K562 (cell line): ENCODE measurements around the gene YPEL1. TPM values are rescaled to one million over a fixed set of nuclear protein-coding genes. Genes with fewer than 3 reads are reported as not detected.

ENCODE experiments used
- ADNP ChIP-seq: fragments of 200-800 bp; sonication (Bioruptor generic); IDR thresholded peaks from 2 replicates; pipeline ENCODE4 v1.6.1; 2016; ENCODE audit warnings: missing genetic modification characterization, missing compliant biosample characterization
- ATF7 ChIP-seq: fragments of 450-650 bp; IDR thresholded peaks from 2 replicates; pipeline ENCODE4 v1.7.1; 2014; ENCODE audit warnings: mild to moderate bottlenecking, moderate library complexity
- CAMTA2 ChIP-seq: fragments of 250-450 bp; sonication (Bioruptor Pico); conservative IDR thresholded peaks from 2 replicates; pipeline ENCODE4 v1.5.1; 2022
- E2F1 ChIP-seq: sonication (generic); formaldehyde crosslinking; IDR thresholded peaks from 2 replicates; pipeline ENCODE4 v1.8.1; 2023; ENCODE audit warnings: mild to moderate bottlenecking, missing genetic modification reagents, moderate library complexity
- ELF4 ChIP-seq: fragments of 450-650 bp; formaldehyde crosslinking; IDR thresholded peaks from 2 replicates; pipeline ENCODE4 v1.4.0; 2022; ENCODE audit warnings: missing genetic modification characterization
- EWSR1 ChIP-seq: fragments of 450-650 bp; IDR thresholded peaks from 2 replicates; pipeline ENCODE4 v1.6.1; 2018; ENCODE audit warnings: borderline replicate concordance, mild to moderate bottlenecking, low read depth, moderate library complexity; ENCODE audit not compliant: partially characterized antibody
- HMGN3 ChIP-seq: IDR thresholded peaks from 2 replicates; pipeline ENCODE4 v1.6.1; 2011; ENCODE audit warnings: borderline replicate concordance, low read depth, mild to moderate bottlenecking, mixed read lengths, low read length; ENCODE audit not compliant: insufficient read length; ENCODE audit errors: extremely low read depth
- KDM4B ChIP-seq, 2 experiments: fragments of 450-650 bp in 1 of 2; sonication (generic) in 1 of 2; IDR thresholded peaks; 2 replicates each; pipeline ENCODE4 v1.6.1; 2016 to 2017; ENCODE audit warnings: borderline replicate concordance in 2 of 2, antibody characterized with exemption in 1 of 2, low read depth in 1 of 2, mild to moderate bottlenecking in 1 of 2
- RFX1 ChIP-seq: fragments of 450-650 bp; IDR thresholded peaks from 2 replicates; pipeline ENCODE4 v1.6.1; 2016; ENCODE audit warnings: mild to moderate bottlenecking, moderate library complexity
- SMARCA5 ChIP-seq: fragments of 450-650 bp; IDR thresholded peaks from 2 replicates; pipeline ENCODE4 v1.6.1; 2016
- ZNF512 ChIP-seq: IDR thresholded peaks from 2 replicates; pipeline ENCODE4 v1.6.1; 2016; ENCODE audit warnings: missing genetic modification characterization, missing compliant biosample characterization
- polyA plus RNA-seq, 8 experiments: library from polyadenylated mRNA; depleted of rRNA in 4 of 8; stranded (reverse) in 5 of 8; unstranded in 3 of 8; fragments of >200 nt; fragmentation: Nextera tagmentation in 2 of 8; fragmentation: Illumina TruSeq in 1 of 8; extraction: Ambion mirVana in 2 of 8; extraction: Trizol in 1 of 8; gene quantifications; 2 replicates each; pipeline versions ENCODE4 v1.2.1 to v1.2.3, GENCODE V29; 2011 to 2014; ENCODE audit warnings: inconsistent platforms in 1 of 8, missing spikeins in 1 of 8
- total RNA-seq, 7 experiments: library from RNA; depleted of rRNA in 6 of 7; stranded (reverse); fragments of >200 nt in 6 of 7; fragmentation: Illumina TruSeq in 2 of 7; extraction: Trizol in 2 of 7; gene quantifications; 2 replicates each; pipeline versions ENCODE4 v1.2.1 to v1.2.3, GENCODE V29; 2011 to 2021; ENCODE audit warnings: low replicate concordance in 1 of 7
- TF ChIP-seq, protein P1 (sequence below): fragments of 450-650 bp; IDR thresholded peaks from 2 replicates; pipeline ENCODE4 v1.6.1; 2018; ENCODE audit warnings: mild to moderate bottlenecking, low read depth; ENCODE audit not compliant: partially characterized antibody
- TF ChIP-seq, protein P2 (sequence below): fragments of 450-650 bp; formaldehyde crosslinking; IDR thresholded peaks from 2 replicates; pipeline ENCODE4 v1.4.0; 2020; ENCODE audit warnings: mild to moderate bottlenecking, moderate library complexity
- TF ChIP-seq, protein P3 (sequence below): fragments of 450-650 bp; formaldehyde crosslinking; IDR thresholded peaks from 2 replicates; pipeline ENCODE4 v1.4.0; 2020; ENCODE audit warnings: mild to moderate bottlenecking, mixed read lengths
- TF ChIP-seq, protein P4 (sequence below): fragments of 250-450 bp; sonication (Bioruptor Pico); IDR thresholded peaks from 2 replicates; pipeline ENCODE4 v1.8.0; 2022; ENCODE audit warnings: inconsistent platforms
- TF ChIP-seq, protein P5 (sequence below): sonication (generic); formaldehyde crosslinking; IDR thresholded peaks from 2 replicates; pipeline ENCODE4 v1.8.1; 2022; ENCODE audit warnings: missing genetic modification reagents

The YPEL1 gene
- total and polyA plus RNA-seq, 9 of the 15 experiments (the other 6 are each of a cell fraction or from before 2014, with no cell fraction given), result 0.07 to 2.2 (median 0.46) TPM

GRCh38 chr22:21780259-21780658, 44.7 kb upstream of the YPEL1 start (continued):
- TF ChIP-seq, protein P1, sequence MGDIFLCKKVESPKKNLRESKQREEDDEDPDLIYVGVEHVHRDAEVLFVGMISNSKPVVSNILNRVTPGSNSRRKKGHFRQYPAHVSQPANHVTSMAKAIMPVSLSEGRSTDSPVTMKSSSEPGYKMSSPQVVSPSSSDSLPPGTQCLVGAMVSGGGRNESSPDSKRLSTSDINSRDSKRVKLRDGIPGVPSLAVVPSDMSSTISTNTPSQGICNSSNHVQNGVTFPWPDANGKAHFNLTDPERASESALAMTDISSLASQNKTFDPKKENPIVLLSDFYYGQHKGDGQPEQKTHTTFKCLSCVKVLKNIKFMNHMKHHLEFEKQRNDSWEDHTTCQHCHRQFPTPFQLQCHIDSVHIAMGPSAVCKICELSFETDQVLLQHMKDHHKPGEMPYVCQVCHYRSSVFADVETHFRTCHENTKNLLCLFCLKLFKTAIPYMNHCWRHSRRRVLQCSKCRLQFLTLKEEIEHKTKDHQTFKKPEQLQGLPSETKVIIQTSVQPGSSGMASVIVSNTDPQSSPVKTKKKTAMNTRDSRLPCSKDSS, result no peak
- TF ChIP-seq RFX1 (no peak), ADNP (tag) (no peak), ZNF512 (tag) (no peak), HMGN3 (no peak), EWSR1 (no peak), KDM4B (IDR thresholded peaks at IDR 0.05; ENCODE audit: borderline replicate concordance in 2 of 2, low read depth in 1 of 2) (no peak), CAMTA2 (CRISPR knock-in tag) (no peak), E2F1 (CRISPR knock-in tag) (0 out of 2 replicates have a peak, but pooled peaks have one; percentile 47), SMARCA5 (no peak), ELF4 (CRISPR knock-in tag) (no peak), ATF7 (no peak)
- TF ChIP-seq, protein P2, sequence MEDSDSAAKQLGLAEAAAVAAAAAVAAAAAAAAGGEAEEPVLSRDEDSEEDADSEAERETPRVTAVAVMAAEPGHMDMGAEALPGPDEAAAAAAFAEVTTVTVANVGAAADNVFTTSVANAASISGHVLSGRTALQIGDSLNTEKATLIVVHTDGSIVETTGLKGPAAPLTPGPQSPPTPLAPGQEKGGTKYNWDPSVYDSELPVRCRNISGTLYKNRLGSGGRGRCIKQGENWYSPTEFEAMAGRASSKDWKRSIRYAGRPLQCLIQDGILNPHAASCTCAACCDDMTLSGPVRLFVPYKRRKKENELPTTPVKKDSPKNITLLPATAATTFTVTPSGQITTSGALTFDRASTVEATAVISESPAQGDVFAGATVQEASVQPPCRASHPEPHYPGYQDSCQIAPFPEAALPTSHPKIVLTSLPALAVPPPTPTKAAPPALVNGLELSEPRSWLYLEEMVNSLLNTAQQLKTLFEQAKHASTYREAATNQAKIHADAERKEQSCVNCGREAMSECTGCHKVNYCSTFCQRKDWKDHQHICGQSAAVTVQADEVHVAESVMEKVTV (CRISPR knock-in tag), result no peak
- TF ChIP-seq, protein P3, sequence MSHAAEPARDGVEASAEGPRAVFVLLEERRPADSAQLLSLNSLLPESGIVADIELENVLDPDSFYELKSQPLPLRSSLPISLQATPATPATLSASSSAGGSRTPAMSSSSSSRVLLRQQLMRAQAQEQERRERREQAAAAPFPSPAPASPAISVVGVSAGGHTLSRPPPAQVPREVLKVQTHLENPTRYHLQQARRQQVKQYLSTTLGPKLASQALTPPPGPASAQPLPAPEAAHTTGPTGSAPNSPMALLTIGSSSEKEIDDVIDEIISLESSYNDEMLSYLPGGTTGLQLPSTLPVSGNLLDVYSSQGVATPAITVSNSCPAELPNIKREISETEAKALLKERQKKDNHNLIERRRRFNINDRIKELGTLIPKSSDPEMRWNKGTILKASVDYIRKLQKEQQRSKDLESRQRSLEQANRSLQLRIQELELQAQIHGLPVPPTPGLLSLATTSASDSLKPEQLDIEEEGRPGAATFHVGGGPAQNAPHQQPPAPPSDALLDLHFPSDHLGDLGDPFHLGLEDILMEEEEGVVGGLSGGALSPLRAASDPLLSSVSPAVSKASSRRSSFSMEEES (CRISPR knock-in tag), result no peak
- TF ChIP-seq, protein P4, sequence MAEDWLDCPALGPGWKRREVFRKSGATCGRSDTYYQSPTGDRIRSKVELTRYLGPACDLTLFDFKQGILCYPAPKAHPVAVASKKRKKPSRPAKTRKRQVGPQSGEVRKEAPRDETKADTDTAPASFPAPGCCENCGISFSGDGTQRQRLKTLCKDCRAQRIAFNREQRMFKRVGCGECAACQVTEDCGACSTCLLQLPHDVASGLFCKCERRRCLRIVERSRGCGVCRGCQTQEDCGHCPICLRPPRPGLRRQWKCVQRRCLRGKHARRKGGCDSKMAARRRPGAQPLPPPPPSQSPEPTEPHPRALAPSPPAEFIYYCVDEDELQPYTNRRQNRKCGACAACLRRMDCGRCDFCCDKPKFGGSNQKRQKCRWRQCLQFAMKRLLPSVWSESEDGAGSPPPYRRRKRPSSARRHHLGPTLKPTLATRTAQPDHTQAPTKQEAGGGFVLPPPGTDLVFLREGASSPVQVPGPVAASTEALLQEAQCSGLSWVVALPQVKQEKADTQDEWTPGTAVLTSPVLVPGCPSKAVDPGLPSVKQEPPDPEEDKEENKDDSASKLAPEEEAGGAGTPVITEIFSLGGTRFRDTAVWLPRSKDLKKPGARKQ, result no peak
- TF ChIP-seq, protein P5, sequence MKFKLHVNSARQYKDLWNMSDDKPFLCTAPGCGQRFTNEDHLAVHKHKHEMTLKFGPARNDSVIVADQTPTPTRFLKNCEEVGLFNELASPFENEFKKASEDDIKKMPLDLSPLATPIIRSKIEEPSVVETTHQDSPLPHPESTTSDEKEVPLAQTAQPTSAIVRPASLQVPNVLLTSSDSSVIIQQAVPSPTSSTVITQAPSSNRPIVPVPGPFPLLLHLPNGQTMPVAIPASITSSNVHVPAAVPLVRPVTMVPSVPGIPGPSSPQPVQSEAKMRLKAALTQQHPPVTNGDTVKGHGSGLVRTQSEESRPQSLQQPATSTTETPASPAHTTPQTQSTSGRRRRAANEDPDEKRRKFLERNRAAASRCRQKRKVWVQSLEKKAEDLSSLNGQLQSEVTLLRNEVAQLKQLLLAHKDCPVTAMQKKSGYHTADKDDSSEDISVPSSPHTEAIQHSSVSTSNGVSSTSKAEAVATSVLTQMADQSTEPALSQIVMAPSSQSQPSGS (CRISPR knock-in tag), result no peak
